Measurements from ENCODE around the gene CHD6.

- TF ChIP-seq CTCF (IDR thresholded peaks at IDR 0.05) (no peak), POLR2A (IDR thresholded peaks at IDR 0.05) (no peak)
Measured at GRCh38 chr20:41446456-41446855, 171.7 kb downstream of the CHD6 start.
